Measurements from ENCODE around the gene HERPUD1.

DNA sequence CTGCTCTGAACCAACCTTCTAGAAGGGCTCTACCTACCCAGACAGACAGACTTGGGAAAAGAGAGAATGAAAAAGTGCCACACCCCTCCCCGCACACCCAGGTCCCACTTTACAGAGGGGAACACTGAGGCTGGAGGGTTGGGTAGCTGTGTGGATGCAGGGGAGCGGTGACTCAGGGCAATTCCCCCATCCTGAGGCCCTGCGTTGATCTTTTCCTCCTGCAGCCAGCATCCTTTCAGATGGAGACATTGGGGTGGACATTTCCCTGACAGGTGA is 39.8 kb downstream of the HERPUD1 start:
- TF ChIP-seq, protein P1, sequence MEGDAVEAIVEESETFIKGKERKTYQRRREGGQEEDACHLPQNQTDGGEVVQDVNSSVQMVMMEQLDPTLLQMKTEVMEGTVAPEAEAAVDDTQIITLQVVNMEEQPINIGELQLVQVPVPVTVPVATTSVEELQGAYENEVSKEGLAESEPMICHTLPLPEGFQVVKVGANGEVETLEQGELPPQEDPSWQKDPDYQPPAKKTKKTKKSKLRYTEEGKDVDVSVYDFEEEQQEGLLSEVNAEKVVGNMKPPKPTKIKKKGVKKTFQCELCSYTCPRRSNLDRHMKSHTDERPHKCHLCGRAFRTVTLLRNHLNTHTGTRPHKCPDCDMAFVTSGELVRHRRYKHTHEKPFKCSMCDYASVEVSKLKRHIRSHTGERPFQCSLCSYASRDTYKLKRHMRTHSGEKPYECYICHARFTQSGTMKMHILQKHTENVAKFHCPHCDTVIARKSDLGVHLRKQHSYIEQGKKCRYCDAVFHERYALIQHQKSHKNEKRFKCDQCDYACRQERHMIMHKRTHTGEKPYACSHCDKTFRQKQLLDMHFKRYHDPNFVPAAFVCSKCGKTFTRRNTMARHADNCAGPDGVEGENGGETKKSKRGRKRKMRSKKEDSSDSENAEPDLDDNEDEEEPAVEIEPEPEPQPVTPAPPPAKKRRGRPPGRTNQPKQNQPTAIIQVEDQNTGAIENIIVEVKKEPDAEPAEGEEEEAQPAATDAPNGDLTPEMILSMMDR (IDR thresholded peaks at IDR 0.05; ENCODE audit: low read length): no peak
- TF ChIP-seq EZH2 (optimal IDR thresholded peaks at IDR 0.05; ENCODE audit: low read depth, low read length) (no peak), EZH2phosphoT487 (IDR thresholded peaks at IDR 0.05; ENCODE audit: low read length) (no peak)

Measured in MM.1S (cell line).